ENCODE measurements around the gene SUMF1. TPM values are rescaled to one million over a fixed set of nuclear protein-coding genes. Genes with fewer than 3 reads are reported as not detected.

SUMF1 gene
- total and polyA plus RNA-seq, 2 donors (not counting 1 experiment from before 2014, with no cell fraction given), result 10.3 to 21.2 TPM

DNA sequence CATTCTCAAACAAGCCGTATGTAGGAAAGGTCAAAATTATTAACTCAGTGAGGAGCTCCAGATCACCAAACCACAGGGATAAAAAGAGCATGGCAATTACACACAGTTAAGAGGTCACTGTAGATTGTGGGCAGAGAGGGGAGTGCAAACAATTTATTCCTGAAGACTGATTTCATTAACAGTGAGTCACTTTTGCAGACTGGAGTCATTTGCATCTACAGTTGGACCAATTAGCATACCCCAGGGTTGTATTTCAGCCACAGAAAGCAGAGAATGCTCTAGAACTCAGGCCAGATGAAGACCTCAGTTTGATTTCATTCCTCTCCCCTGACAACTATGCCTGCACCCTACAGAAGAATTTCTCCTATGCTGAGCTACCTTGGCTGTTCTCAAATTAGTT, 123.8 kb downstream of the SUMF1 start:
- DNase-seq, result no peak
- no peaks in the 10 kb centered on the region for H3K4me1 Mint-ChIP-seq
- TF ChIP-seq EZH2 (IDR thresholded peaks at IDR 0.05; ENCODE audit: borderline replicate concordance, insufficient read depth, low read depth, low read length, poor library complexity, severe bottlenecking), result no peak
- TF ChIP-seq, protein P1, sequence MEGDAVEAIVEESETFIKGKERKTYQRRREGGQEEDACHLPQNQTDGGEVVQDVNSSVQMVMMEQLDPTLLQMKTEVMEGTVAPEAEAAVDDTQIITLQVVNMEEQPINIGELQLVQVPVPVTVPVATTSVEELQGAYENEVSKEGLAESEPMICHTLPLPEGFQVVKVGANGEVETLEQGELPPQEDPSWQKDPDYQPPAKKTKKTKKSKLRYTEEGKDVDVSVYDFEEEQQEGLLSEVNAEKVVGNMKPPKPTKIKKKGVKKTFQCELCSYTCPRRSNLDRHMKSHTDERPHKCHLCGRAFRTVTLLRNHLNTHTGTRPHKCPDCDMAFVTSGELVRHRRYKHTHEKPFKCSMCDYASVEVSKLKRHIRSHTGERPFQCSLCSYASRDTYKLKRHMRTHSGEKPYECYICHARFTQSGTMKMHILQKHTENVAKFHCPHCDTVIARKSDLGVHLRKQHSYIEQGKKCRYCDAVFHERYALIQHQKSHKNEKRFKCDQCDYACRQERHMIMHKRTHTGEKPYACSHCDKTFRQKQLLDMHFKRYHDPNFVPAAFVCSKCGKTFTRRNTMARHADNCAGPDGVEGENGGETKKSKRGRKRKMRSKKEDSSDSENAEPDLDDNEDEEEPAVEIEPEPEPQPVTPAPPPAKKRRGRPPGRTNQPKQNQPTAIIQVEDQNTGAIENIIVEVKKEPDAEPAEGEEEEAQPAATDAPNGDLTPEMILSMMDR (IDR thresholded peaks at IDR 0.05), result no peak
- intact Hi-C loops (cut with micrococcal nuclease), result no loop called here
- H3K27ac ChIP-seq (ENCODE audit: low read length in 2 of 2), result no peak overlapping the region
- H3K9ac ChIP-seq (ENCODE audit: low read length), result no peak overlapping the region
- no peak overlapping the region for H3K4me3 ChIP-seq (ENCODE audit: control extremely low read depth in 1 of 5, extremely low read depth in 1 of 5, insufficient read depth in 1 of 5, low read depth in 2 of 5, low read length in 4 of 5)
- no peak overlapping the region for H2AFZ ChIP-seq (ENCODE audit: insufficient read depth, low read depth, low read length, poor library complexity, severe bottlenecking)
- no peak overlapping the region for H3K27ac Mint-ChIP-seq
- no peak overlapping the region for H3K4me3 Mint-ChIP-seq
- no CpG with 5 or more reads among the region's 1 CpG for WGBS (ENCODE audit: insufficient coverage)
- H3K79me2 ChIP-seq (ENCODE audit: control insufficient read depth, insufficient read depth, low read length), result no peaks in the 10 kb centered on the region
- peaks cover 0 to 3% of the 10 kb centered on the region in 2 experiments for H3K36me3 ChIP-seq (replicated peaks in 1 of 2; ENCODE audit: control extremely low read depth in 1 of 2, control insufficient read depth in 1 of 2, extremely low read depth in 1 of 2, insufficient read depth in 2 of 2, low read length in 1 of 2)
- ChIA-PET CTCF (interaction anchor here (0.7 to 6.3 kb wide), 3 partner anchors 7 to 291 kb away, joined by 3 to 33 read pairs (median 4); no protein-coding TSS in a partner anchor), POLR2A (no interaction called here)
- no peaks in the 10 kb centered on the region for H3K9me3 ChIP-seq (ENCODE audit: control extremely low read depth in 1 of 3, control insufficient read depth in 2 of 3, insufficient read depth in 1 of 3, low read length in 2 of 3)
- H3K9me3 Mint-ChIP-seq (ENCODE audit: insufficient read depth), result no peaks in the 10 kb centered on the region
- H3K27me3 Mint-ChIP-seq, result no peaks in the 10 kb centered on the region
- H3K4me1 ChIP-seq (ENCODE audit: control insufficient read depth in 2 of 2, insufficient read depth in 2 of 2, low read length in 2 of 2), result no peaks in the 10 kb centered on the region
- no peak for ATAC-seq (ENCODE audit: low read depth)
- no peaks in the 10 kb centered on the region for H3K27me3 ChIP-seq (replicated peaks in 1 of 4; ENCODE audit: control extremely low read depth in 1 of 4, control insufficient read depth in 3 of 4, insufficient read depth in 4 of 4, low read length in 3 of 4)
- no peaks in the 10 kb centered on the region for H4K20me1 ChIP-seq (ENCODE audit: control insufficient read depth, insufficient read depth, low read length, poor library complexity, severe bottlenecking)
- H3K4me2 ChIP-seq (replicated peaks; ENCODE audit: low read depth, low read length, poor library complexity, severe bottlenecking), result no peak overlapping the region

DNA sequence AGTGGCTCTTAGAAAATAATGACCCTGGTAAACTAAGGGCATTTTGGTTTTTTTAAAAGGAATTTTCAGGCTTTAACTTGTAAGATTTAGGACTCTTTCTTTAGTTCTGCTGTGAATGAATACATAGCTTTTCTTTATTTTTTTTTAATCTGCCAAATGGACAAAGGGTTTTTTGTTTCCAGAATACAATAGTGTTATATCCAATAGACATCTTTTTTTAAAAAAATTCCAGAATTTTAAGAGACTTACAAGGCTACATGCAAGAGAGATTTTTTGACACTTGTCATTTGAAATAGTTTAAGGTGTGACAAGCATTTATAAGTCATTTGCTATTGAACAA, 125.8 kb downstream of the SUMF1 start:
- Histone ChIP-seq H3K4me3 (ENCODE audit: control extremely low read depth in 1 of 5, extremely low read depth in 1 of 5, insufficient read depth in 1 of 5, low read depth in 2 of 5, low read length in 4 of 5) (no peak overlapping the region), H3K27me3 (replicated peaks in 1 of 4; ENCODE audit: control extremely low read depth in 1 of 4, control insufficient read depth in 3 of 4, insufficient read depth in 4 of 4, low read length in 3 of 4) (no peaks in the 10 kb centered on the region), H3K27ac (ENCODE audit: low read length in 2 of 2) (no peak overlapping the region), H3K79me2 (ENCODE audit: control insufficient read depth, insufficient read depth, low read length) (no peaks in the 10 kb centered on the region), H3K9ac (ENCODE audit: low read length) (no peak overlapping the region), H3K4me2 (replicated peaks; ENCODE audit: low read depth, low read length, poor library complexity, severe bottlenecking) (no peak overlapping the region), H3K36me3 (replicated peaks in 1 of 2; ENCODE audit: control extremely low read depth in 1 of 2, control insufficient read depth in 1 of 2, extremely low read depth in 1 of 2, insufficient read depth in 2 of 2, low read length in 1 of 2) (peaks cover 0 to 3% of the 10 kb centered on the region in 2 experiments), H3K4me1 (ENCODE audit: control insufficient read depth in 2 of 2, insufficient read depth in 2 of 2, low read length in 2 of 2) (no peaks in the 10 kb centered on the region), H2AFZ (ENCODE audit: insufficient read depth, low read depth, low read length, poor library complexity, severe bottlenecking) (no peak overlapping the region), H3K9me3 (ENCODE audit: control extremely low read depth in 1 of 3, control insufficient read depth in 2 of 3, insufficient read depth in 1 of 3, low read length in 2 of 3) (no peaks in the 10 kb centered on the region), H4K20me1 (ENCODE audit: control insufficient read depth, insufficient read depth, low read length, poor library complexity, severe bottlenecking) (no peaks in the 10 kb centered on the region)
- TF ChIP-seq EZH2 (IDR thresholded peaks at IDR 0.05; ENCODE audit: borderline replicate concordance, insufficient read depth, low read depth, low read length, poor library complexity, severe bottlenecking), result no peak
- TF ChIP-seq, protein P1 (IDR thresholded peaks at IDR 0.05), result no peak
- intact Hi-C loops (cut with micrococcal nuclease), result no loop called here
- Mint-ChIP-seq H3K27me3 (no peaks in the 10 kb centered on the region), H3K27ac (no peak overlapping the region), H3K4me1 (no peaks in the 10 kb centered on the region), H3K9me3 (ENCODE audit: insufficient read depth) (no peaks in the 10 kb centered on the region), H3K4me3 (no peak overlapping the region)
- DNase-seq, result no peak
- no peak for ATAC-seq (ENCODE audit: low read depth)
- POLR2A ChIA-PET, result no interaction called here
- CTCF ChIA-PET, result interaction anchor here (6.3 kb wide), 1 partner anchor 9 kb away, joined by 33 read pairs; no protein-coding TSS in a partner anchor
